Measurements from ENCODE around the gene PRAMEF7.
"Not testable (repeated sequence)": the region's sequence is repeated elsewhere in the genome, so short reads cannot be mapped to it uniquely, and the experiment has no call there.

The PRAMEF7 gene

GRCh38 chr1:12916310-12916709 lies at the start of gene PRAMEF7:
Gene PRAMEF7, plus strand, starts transcription at chr1:12916610. Its CDS starts 1,083 bp downstream, at chr1:12917693.
- DNase-seq = not testable (repeated sequence)

GRCh38 chr1:12878453-12878852 lies 38.0 kb upstream of the PRAMEF7 start:
- DNase-seq = not testable (repeated sequence)

- DNase-seq = not testable (repeated sequence)
Measured at GRCh38 chr1:12886101-12886500, 30.3 kb upstream of the PRAMEF7 start, which contains the start of gene PRAMEF4. Gene PRAMEF4, minus strand, starts transcription at chr1:12886201. Its CDS starts 2,807 bp downstream, at chr1:12883394.

GRCh38 chr1:12898170-12898569 lies 18.2 kb upstream of the PRAMEF7 start, which contains the start of gene PRAMEF10:
Gene PRAMEF10, minus strand, starts transcription at chr1:12898270. Its CDS starts 2,423 bp downstream, at chr1:12895847.
- DNase-seq = not testable (repeated sequence)

- not testable (repeated sequence) for DNase-seq
Measured at GRCh38 chr1:12899186-12899585, 17.2 kb upstream of the PRAMEF7 start.

GRCh38 chr1:12903793-12904572 lies 12.4 kb upstream of the PRAMEF7 start:
- DNase-seq = not testable (repeated sequence)

GRCh38 chr1:12921749-12922148 lies 5.3 kb downstream of the PRAMEF7 start:
- DNase-seq = not testable (repeated sequence)

GRCh38 chr1:12924368-12924767 lies 8.0 kb downstream of the PRAMEF7 start:
- DNase-seq = not testable (repeated sequence)

GRCh38 chr1:12947480-12947879 lies 31.1 kb downstream of the PRAMEF7 start, which contains the start of gene PRAMEF6:
Gene PRAMEF6, minus strand, starts transcription at chr1:12947580. Its CDS starts 5,062 bp downstream, at chr1:12942518.
- DNase-seq = not testable (repeated sequence)

Measured in NK-92 treated with Interleukin-12 subunit alpha and Interleukin-12 subunit beta, amount 100 ng/mL, for 24 hours (cell line).